HCT116 (cell line): ENCODE data around the gene FAM76B. TPM values are rescaled to one million over a fixed set of nuclear protein-coding genes. Genes with fewer than 3 reads are reported as not detected.

Experiments
- ATAC-seq: fragments of 200-7000 bp; cut with Tn5 transposase; 2 replicates; pipeline ENCODE4 v1.9.1; 2020; ENCODE audit warnings: mild to moderate bottlenecking, moderate library complexity
- BruUV-seq: library from RNA; stranded (reverse); fragments of 400-500 nt; replicated peaks from 2 replicates; lab custom pipeline; 2021; lab: Mats Ljungman, UMichigan
- CTCF ChIA-PET: fragments of 300-600 bp; sonication (Branson Sonifier 250); formaldehyde crosslinking; loops from one replicate; lab custom pipeline; 2021; ENCODE audit warnings: antibody characterized with exemption; lab: Charles Lee
- POLR2A ChIA-PET: fragments of 300-600, 350-600 bp; sonication (Branson Sonifier 250); formaldehyde crosslinking; loops from one replicate; lab custom pipeline; 2021; ENCODE audit warnings: antibody characterized with exemption; lab: Charles Lee
- RAD21 ChIA-PET, 2 experiments: fragments of 300-600 bp; sonication (Branson Sonifier 250); formaldehyde crosslinking; loops; one replicate each; lab custom pipeline; 2023; ENCODE audit warnings: low total read pairs in 2 of 2; ENCODE audit not compliant: uncharacterized antibody in 2 of 2, unreplicated experiment in 2 of 2, low non-redundant PET in 1 of 2; lab: Charles Lee
- DNase-seq: peaks from one replicate; pipeline ENCODE4 v3.0.0-alpha.2; 2010; ENCODE audit warnings: low read depth, low spot score
- H2AFZ ChIP-seq: fragments of 200-600 bp; shearing (Covaris generic), sonication (generic); 2 replicates; pipeline ENCODE4 v1.6.1; 2017; ENCODE audit warnings: low read depth, mixed run types, mixed read lengths, antibody characterized with exemption, low read length; ENCODE audit not compliant: poor library complexity, severe bottlenecking
- H3K27ac ChIP-seq: 2 replicates; pipeline ENCODE4 v1.5.1; 2012; ENCODE audit warnings: low read depth, low read length
- H3K27me3 ChIP-seq: fragments of 200-600 bp; sonication (generic); 2 replicates; pipeline ENCODE4 v1.6.1; 2016; ENCODE audit warnings: mixed run types, low read length, mixed read lengths; ENCODE audit not compliant: insufficient read depth
- H3K36me3 ChIP-seq, 2 experiments: fragments of 200-500 bp in 1 of 2; fragments of 200-600 bp in 1 of 2; sonication (Bioruptor generic) in 1 of 2; sonication (generic) in 1 of 2; 2 replicates each; pipeline versions ENCODE4 v1.5.1 to v1.6.1; 2014 to 2016; ENCODE audit warnings: low read length in 2 of 2, inconsistent platforms in 1 of 2, mixed read lengths in 1 of 2, mixed run types in 1 of 2; ENCODE audit not compliant: insufficient read depth in 2 of 2, control insufficient read depth in 1 of 2
- H3K4me1 ChIP-seq, 2 experiments: fragments of 200-600 bp in 1 of 2; sonication (generic) in 1 of 2; 2 replicates each; pipeline versions ENCODE4 v1.5.1 to v1.6.1; 2012 to 2017; ENCODE audit warnings: low read length in 2 of 2, inconsistent platforms in 1 of 2, mild to moderate bottlenecking in 1 of 2, mixed read lengths in 1 of 2, mixed run types in 1 of 2, moderate library complexity in 1 of 2; ENCODE audit not compliant: insufficient read depth in 2 of 2, control insufficient read depth in 1 of 2
- H3K4me2 ChIP-seq: fragments of 200-600 bp; sonication (generic); 2 replicates; pipeline ENCODE4 v1.6.1; 2017; ENCODE audit warnings: mixed run types, low read length, mixed read lengths
- H3K4me3 ChIP-seq, 2 experiments: fragments of 200-600 bp in 1 of 2; sonication (generic) in 1 of 2; replicated peaks in 1 of 2; 2 replicates each; pipeline ENCODE4 v1.5.1; 2011 to 2016; ENCODE audit warnings: low read length in 2 of 2, control low read depth in 1 of 2, low read depth in 1 of 2, mild to moderate bottlenecking in 1 of 2, mixed read lengths in 1 of 2, mixed run types in 1 of 2
- H3K79me2 ChIP-seq: fragments of 200-600 bp; sonication (generic); 2 replicates; pipeline ENCODE4 v1.6.1; 2017; ENCODE audit warnings: mild to moderate bottlenecking, mixed run types, low read length, moderate library complexity, mixed read lengths; ENCODE audit not compliant: insufficient read depth
- H3K9ac ChIP-seq: fragments of 200-600 bp; sonication (generic); 2 replicates; pipeline ENCODE4 v1.6.1; 2016; ENCODE audit warnings: low read length, mixed read lengths
- H3K9me2 ChIP-seq: fragments of 200-600 bp; sonication (generic), shearing (Covaris generic); 2 replicates; pipeline ENCODE4 v1.6.1; 2017; ENCODE audit warnings: mixed run types, mild to moderate bottlenecking, moderate library complexity; ENCODE audit not compliant: insufficient read depth
- H3K9me3 ChIP-seq, 2 experiments: fragments of 200-500 bp in 1 of 2; fragments of 200-600 bp in 1 of 2; sonication (Bioruptor generic) in 1 of 2; sonication (generic) in 1 of 2; 2 replicates each; pipeline ENCODE4 v1.6.1; 2014 to 2017; ENCODE audit warnings: low read length in 2 of 2, mixed read lengths in 2 of 2, inconsistent platforms in 1 of 2, low read depth in 1 of 2, mild to moderate bottlenecking in 1 of 2, mixed run types in 1 of 2, moderate library complexity in 1 of 2; ENCODE audit not compliant: control insufficient read depth in 1 of 2, insufficient read depth in 1 of 2
- H4K20me1 ChIP-seq: fragments of 200-600 bp; sonication (generic), shearing (Covaris generic); 2 replicates; pipeline ENCODE4 v1.6.1; 2017; ENCODE audit warnings: mixed run types, mild to moderate bottlenecking, moderate library complexity; ENCODE audit not compliant: insufficient read depth
- CBX3 ChIP-seq: IDR thresholded peaks from 2 replicates; pipeline ENCODE4 v1.6.1; 2012; ENCODE audit warnings: low read depth
- ELF1 ChIP-seq: IDR thresholded peaks from 2 replicates; pipeline ENCODE4 v1.6.1; 2012; ENCODE audit warnings: low read depth, borderline replicate concordance
- EZH2phosphoT487 ChIP-seq: fragments of 200-600 bp; IDR thresholded peaks from 2 replicates; pipeline ENCODE4 v1.6.1; 2018; ENCODE audit warnings: antibody characterized with exemption, borderline replicate concordance
- FOSL1 ChIP-seq: IDR thresholded peaks from 2 replicates; pipeline ENCODE4 v1.6.1; 2012; ENCODE audit warnings: low read depth
- POLR2A ChIP-seq: IDR thresholded peaks from 2 replicates; pipeline ENCODE4 v1.7.0; 2011; ENCODE audit warnings: borderline replicate concordance; ENCODE audit not compliant: insufficient read depth, insufficient read length; ENCODE audit errors: extremely low read depth
- SIN3A ChIP-seq: IDR thresholded peaks from 2 replicates; pipeline ENCODE4 v1.6.1; 2012; ENCODE audit warnings: low read depth
- SP1 ChIP-seq: IDR thresholded peaks from 2 replicates; pipeline ENCODE4 v1.6.1; 2012; ENCODE audit warnings: low read depth
- SRF ChIP-seq: IDR thresholded peaks from 2 replicates; pipeline ENCODE4 v1.6.1; 2012; ENCODE audit warnings: low read depth
- ZFX ChIP-seq: fragments of 450-650 bp; IDR thresholded peaks from 2 replicates; pipeline ENCODE4 v1.6.1; 2017
- ZNF274 ChIP-seq: fragments of 200-500 bp; sonication (Bioruptor generic); IDR thresholded peaks from 2 replicates; pipeline ENCODE4 v1.6.1; 2014; ENCODE audit warnings: mild to moderate bottlenecking, low read depth, low read length, inconsistent platforms
- intact Hi-C: fragments of 100-400 bp; cut with micrococcal nuclease; formaldehyde crosslinking; loops from 2 replicates; pipeline ENCODE4 v1.10.0; 2022
- total RNA-seq: library from RNA; stranded (reverse); gene quantifications from one replicate; pipeline ENCODE4 v1.2.1, GENCODE V29; 2021; ENCODE audit not compliant: unreplicated experiment
- TF ChIP-seq, protein P1 (sequence below): IDR thresholded peaks from 2 replicates; pipeline ENCODE4 v1.6.1; 2012; ENCODE audit warnings: low read depth
- TF ChIP-seq, protein P2 (sequence below): IDR thresholded peaks from 2 replicates; pipeline ENCODE4 v1.6.1; 2012
- TF ChIP-seq, protein P3 (sequence below): IDR thresholded peaks from 2 replicates; pipeline ENCODE4 v1.6.1; 2011; ENCODE audit warnings: mild to moderate bottlenecking, low read length, moderate library complexity; ENCODE audit not compliant: insufficient replicate concordance; ENCODE audit errors: extremely low read depth

Gene FAM76B
- total RNA-seq, 1 experiment from 2014 or later: 27.5 TPM

DNA sequence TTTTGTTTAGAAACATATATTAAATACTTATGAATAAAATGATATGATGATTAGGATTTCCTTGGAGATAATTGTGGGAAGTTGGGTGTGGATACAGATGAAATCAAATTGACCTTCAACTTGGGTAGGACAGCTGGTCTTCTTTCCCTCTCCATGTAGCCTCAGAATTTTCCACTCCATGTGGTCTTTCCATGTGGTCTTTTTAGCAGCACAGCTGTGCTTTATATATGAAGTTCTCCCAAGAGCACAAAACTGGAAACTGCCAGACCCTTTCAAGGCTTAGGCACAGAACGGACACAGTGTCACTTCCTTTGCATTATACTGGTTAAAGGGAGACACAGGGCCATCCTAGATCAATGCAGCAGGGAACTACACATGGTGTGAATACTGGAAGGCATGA lies 28.6 kb downstream of the FAM76B start:
- Histone ChIP-seq H4K20me1 (no peaks in the 10 kb centered on the region), H3K36me3 (no peaks in the 10 kb centered on the region), H3K79me2 (no peaks in the 10 kb centered on the region), H2AFZ (no peak overlapping the region), H3K27me3 (no peaks in the 10 kb centered on the region), H3K4me1 (no peaks in the 10 kb centered on the region), H3K4me3 (no peak overlapping the region), H3K4me2 (no peak overlapping the region), H3K9me2 (no peaks in the 10 kb centered on the region), H3K9ac (no peak overlapping the region), H3K27ac (no peak overlapping the region), H3K9me3 (no peaks in the 10 kb centered on the region)
- no peak for ATAC-seq
- POLR2A ChIA-PET: no interaction called here
- no peak for DNase-seq
- no TSS peak for BruUV-seq
- CTCF ChIA-PET: interaction anchor here (1.3 to 8.3 kb wide), 3 partner anchors 55 to 608 kb away, joined by 5 to 83 read pairs (median 6); no protein-coding TSS in a partner anchor
- TF ChIP-seq, protein P1, sequence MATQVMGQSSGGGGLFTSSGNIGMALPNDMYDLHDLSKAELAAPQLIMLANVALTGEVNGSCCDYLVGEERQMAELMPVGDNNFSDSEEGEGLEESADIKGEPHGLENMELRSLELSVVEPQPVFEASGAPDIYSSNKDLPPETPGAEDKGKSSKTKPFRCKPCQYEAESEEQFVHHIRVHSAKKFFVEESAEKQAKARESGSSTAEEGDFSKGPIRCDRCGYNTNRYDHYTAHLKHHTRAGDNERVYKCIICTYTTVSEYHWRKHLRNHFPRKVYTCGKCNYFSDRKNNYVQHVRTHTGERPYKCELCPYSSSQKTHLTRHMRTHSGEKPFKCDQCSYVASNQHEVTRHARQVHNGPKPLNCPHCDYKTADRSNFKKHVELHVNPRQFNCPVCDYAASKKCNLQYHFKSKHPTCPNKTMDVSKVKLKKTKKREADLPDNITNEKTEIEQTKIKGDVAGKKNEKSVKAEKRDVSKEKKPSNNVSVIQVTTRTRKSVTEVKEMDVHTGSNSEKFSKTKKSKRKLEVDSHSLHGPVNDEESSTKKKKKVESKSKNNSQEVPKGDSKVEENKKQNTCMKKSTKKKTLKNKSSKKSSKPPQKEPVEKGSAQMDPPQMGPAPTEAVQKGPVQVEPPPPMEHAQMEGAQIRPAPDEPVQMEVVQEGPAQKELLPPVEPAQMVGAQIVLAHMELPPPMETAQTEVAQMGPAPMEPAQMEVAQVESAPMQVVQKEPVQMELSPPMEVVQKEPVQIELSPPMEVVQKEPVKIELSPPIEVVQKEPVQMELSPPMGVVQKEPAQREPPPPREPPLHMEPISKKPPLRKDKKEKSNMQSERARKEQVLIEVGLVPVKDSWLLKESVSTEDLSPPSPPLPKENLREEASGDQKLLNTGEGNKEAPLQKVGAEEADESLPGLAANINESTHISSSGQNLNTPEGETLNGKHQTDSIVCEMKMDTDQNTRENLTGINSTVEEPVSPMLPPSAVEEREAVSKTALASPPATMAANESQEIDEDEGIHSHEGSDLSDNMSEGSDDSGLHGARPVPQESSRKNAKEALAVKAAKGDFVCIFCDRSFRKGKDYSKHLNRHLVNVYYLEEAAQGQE: no peak
- no peak for TF ChIP-seq ZFX
- no peak for TF ChIP-seq SRF
- TF ChIP-seq POLR2A: no peak
- no peak for TF ChIP-seq SIN3A
- no peak for TF ChIP-seq ZNF274
- no peak for TF ChIP-seq SP1
- TF ChIP-seq EZH2phosphoT487: no peak
- TF ChIP-seq, protein P2, sequence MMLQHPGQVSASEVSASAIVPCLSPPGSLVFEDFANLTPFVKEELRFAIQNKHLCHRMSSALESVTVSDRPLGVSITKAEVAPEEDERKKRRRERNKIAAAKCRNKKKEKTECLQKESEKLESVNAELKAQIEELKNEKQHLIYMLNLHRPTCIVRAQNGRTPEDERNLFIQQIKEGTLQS: no peak
- TF ChIP-seq CBX3: no peak
- TF ChIP-seq, protein P3, sequence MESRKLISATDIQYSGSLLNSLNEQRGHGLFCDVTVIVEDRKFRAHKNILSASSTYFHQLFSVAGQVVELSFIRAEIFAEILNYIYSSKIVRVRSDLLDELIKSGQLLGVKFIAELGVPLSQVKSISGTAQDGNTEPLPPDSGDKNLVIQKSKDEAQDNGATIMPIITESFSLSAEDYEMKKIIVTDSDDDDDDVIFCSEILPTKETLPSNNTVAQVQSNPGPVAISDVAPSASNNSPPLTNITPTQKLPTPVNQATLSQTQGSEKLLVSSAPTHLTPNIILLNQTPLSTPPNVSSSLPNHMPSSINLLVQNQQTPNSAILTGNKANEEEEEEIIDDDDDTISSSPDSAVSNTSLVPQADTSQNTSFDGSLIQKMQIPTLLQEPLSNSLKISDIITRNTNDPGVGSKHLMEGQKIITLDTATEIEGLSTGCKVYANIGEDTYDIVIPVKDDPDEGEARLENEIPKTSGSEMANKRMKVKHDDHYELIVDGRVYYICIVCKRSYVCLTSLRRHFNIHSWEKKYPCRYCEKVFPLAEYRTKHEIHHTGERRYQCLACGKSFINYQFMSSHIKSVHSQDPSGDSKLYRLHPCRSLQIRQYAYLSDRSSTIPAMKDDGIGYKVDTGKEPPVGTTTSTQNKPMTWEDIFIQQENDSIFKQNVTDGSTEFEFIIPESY: no peak
- no peak for TF ChIP-seq FOSL1
- no peak for TF ChIP-seq ELF1
- RAD21 ChIA-PET: no interaction called here
- intact Hi-C loops: loop anchor here (5.0 to 10.0 kb wide), 3 partner anchors 664 to 1139 kb away; partner anchors contain the start of gene SRSF8
